ENCODE results near the gene C22orf39. TPM values are rescaled to one million over a fixed set of nuclear protein-coding genes. Genes with fewer than 3 reads are reported as not detected.

Gene C22orf39
- total RNA-seq, 1 experiment from 2014 or later = 22.2 TPM

GRCh38 chr22:19451570-19451969, 4.1 kb upstream of the C22orf39 start:
- BruUV-seq (replicated peaks) = no TSS peak
- Mint-ChIP-seq H3K4me1 (ENCODE audit: insufficient read depth, unreplicated experiment) (peaks cover 18% of the 10 kb centered on the region), H3K27me3 (ENCODE audit: insufficient read depth, unreplicated experiment) (no peaks in the 10 kb centered on the region), H3K9me3 (ENCODE audit: unreplicated experiment) (no peaks in the 10 kb centered on the region), H3K27ac (ENCODE audit: low read depth, unreplicated experiment) (no peak overlapping the region), H3K4me3 (ENCODE audit: unreplicated experiment) (no peak overlapping the region), H3K36me3 (ENCODE audit: insufficient read depth, unreplicated experiment) (peaks cover 53% of the 10 kb centered on the region)
- ChIA-PET POLR2A (interaction anchor here (0.9 to 1.1 kb wide), 2 partner anchors 20 to 27 kb away, joined by 4 to 5 read pairs; partner anchors contain the start of genes CDC45, HIRA and UFD1), CTCF (interaction anchor here (0.6 to 0.7 kb wide), 2 partner anchors 17 to 37 kb away, joined by 3 to 4 read pairs; no protein-coding TSS in a partner anchor)
- intact Hi-C loops (cut with micrococcal nuclease) = no loop called here
- DNase-seq (ENCODE audit: unreplicated experiment) = no peak
- TF ChIP-seq CTCF (IDR thresholded peaks at IDR 0.05; ENCODE audit: unreplicated experiment) = no peak

GRCh38 chr22:19450363-19451175, 3.1 kb upstream of the C22orf39 start:
- H3K36me3 Mint-ChIP-seq (ENCODE audit: insufficient read depth, unreplicated experiment) = peaks cover 46% of the 10 kb centered on the region
- no peak overlapping the region for H3K4me3 Mint-ChIP-seq (ENCODE audit: unreplicated experiment)
- H3K4me1 Mint-ChIP-seq (ENCODE audit: insufficient read depth, unreplicated experiment) = peaks cover 16% of the 10 kb centered on the region
- ChIA-PET CTCF (interaction anchor here (0.6 kb wide), 1 partner anchor 197 kb away, joined by 3 read pairs; no protein-coding TSS in a partner anchor), POLR2A (interaction anchor here (0.7 to 1.8 kb wide), 5 partner anchors 10 to 29 kb away, joined by 3 to 10 read pairs (median 4); partner anchors contain the start of genes CDC45, HIRA and UFD1)
- DNase-seq (ENCODE audit: unreplicated experiment) = no peak
- TF ChIP-seq CTCF (IDR thresholded peaks at IDR 0.05; ENCODE audit: unreplicated experiment) = no peak
- no TSS peak for BruUV-seq (replicated peaks)
- H3K27ac Mint-ChIP-seq (ENCODE audit: low read depth, unreplicated experiment) = no peak overlapping the region
- H3K9me3 Mint-ChIP-seq (ENCODE audit: unreplicated experiment) = no peaks in the 10 kb centered on the region
- no peaks in the 10 kb centered on the region for H3K27me3 Mint-ChIP-seq (ENCODE audit: insufficient read depth, unreplicated experiment)
- intact Hi-C loops (cut with micrococcal nuclease) = no loop called here

- Mint-ChIP-seq H3K9me3 (ENCODE audit: unreplicated experiment) (no peaks in the 10 kb centered on the region), H3K27me3 (ENCODE audit: insufficient read depth, unreplicated experiment) (no peaks in the 10 kb centered on the region), H3K4me1 (ENCODE audit: insufficient read depth, unreplicated experiment) (peaks cover 16% of the 10 kb centered on the region), H3K36me3 (ENCODE audit: insufficient read depth, unreplicated experiment) (peaks cover 42% of the 10 kb centered on the region), H3K27ac (ENCODE audit: low read depth, unreplicated experiment) (no peak overlapping the region), H3K4me3 (ENCODE audit: unreplicated experiment) (no peak overlapping the region)
- no TSS peak for BruUV-seq (replicated peaks)
- intact Hi-C loops (cut with micrococcal nuclease) = loop anchor here (5.0 kb wide), 1 partner anchor 272 kb away; the partner anchor contains the start of gene SLC25A1
- no peak for DNase-seq (ENCODE audit: unreplicated experiment)
- ChIA-PET POLR2A (interaction anchor here (1.2 to 1.8 kb wide), 3 partner anchors 17 to 30 kb away, joined by 4 to 10 read pairs (median 4); partner anchors contain the start of genes CDC45, HIRA and UFD1), CTCF (no interaction called here)
- no peak for TF ChIP-seq CTCF (IDR thresholded peaks at IDR 0.05; ENCODE audit: unreplicated experiment)
Observed at GRCh38 chr22:19449422-19449767, 1.9 kb upstream of the C22orf39 start.

GRCh38 chr22:19448739-19449421, 1.4 kb upstream of the C22orf39 start:
- ChIA-PET CTCF (no interaction called here), POLR2A (interaction anchor here (1.8 to 7.6 kb wide), 3 partner anchors 16 to 31 kb away, joined by 4 to 127 read pairs (median 10); partner anchors contain the start of genes CDC45, HIRA, MRPL40 and UFD1)
- intact Hi-C loops (cut with micrococcal nuclease) = loop anchor here (5.0 kb wide), 1 partner anchor 272 kb away; the partner anchor contains the start of gene SLC25A1
- peaks cover 42% of the 10 kb centered on the region for H3K36me3 Mint-ChIP-seq (ENCODE audit: insufficient read depth, unreplicated experiment)
- H3K27me3 Mint-ChIP-seq (ENCODE audit: insufficient read depth, unreplicated experiment) = no peaks in the 10 kb centered on the region
- peaks cover 16% of the 10 kb centered on the region for H3K4me1 Mint-ChIP-seq (ENCODE audit: insufficient read depth, unreplicated experiment)
- TF ChIP-seq CTCF (IDR thresholded peaks at IDR 0.05; ENCODE audit: unreplicated experiment) = no peak
- BruUV-seq (replicated peaks) = no TSS peak
- H3K4me3 Mint-ChIP-seq (ENCODE audit: unreplicated experiment) = peak overlapping the region; percentile 73
- H3K27ac Mint-ChIP-seq (ENCODE audit: low read depth, unreplicated experiment) = no peak overlapping the region
- H3K9me3 Mint-ChIP-seq (ENCODE audit: unreplicated experiment) = no peaks in the 10 kb centered on the region
- DNase-seq (ENCODE audit: unreplicated experiment) = no peak
